Memory B cell (primary cell): ENCODE measurements around the gene FAM240B.

Source experiments
- ATAC-seq: fragments of 150-1000 bp; cut with Tn5 transposase; 2 replicates; pipeline ENCODE4 v1.10.0; 2021; ENCODE audit warnings: low read depth, mild to moderate bottlenecking, moderate library complexity
- DNase-seq, 2 donors: peaks; one replicate each; pipeline ENCODE4 v3.0.0; 2022; ENCODE audit warnings: low spot score in 2 of 2
- H3K27ac Mint-ChIP-seq: one replicate; pipeline ENCODE4 v1.8.0; 2022; ENCODE audit warnings: mild to moderate bottlenecking, moderate library complexity, mixed read lengths
- H3K27me3 Mint-ChIP-seq: one replicate; pipeline ENCODE4 v1.8.0; 2022; ENCODE audit warnings: mixed read lengths
- H3K36me3 Mint-ChIP-seq: one replicate; pipeline ENCODE4 v1.8.0; 2022; ENCODE audit warnings: mild to moderate bottlenecking, mixed read lengths
- H3K4me1 Mint-ChIP-seq: one replicate; pipeline ENCODE4 v1.8.0; 2022; ENCODE audit warnings: mixed read lengths
- H3K4me3 Mint-ChIP-seq: one replicate; pipeline ENCODE4 v1.8.0; 2022; ENCODE audit warnings: mild to moderate bottlenecking, moderate library complexity, mixed read lengths
- H3K9me3 Mint-ChIP-seq: one replicate; pipeline ENCODE4 v1.8.0; 2022; ENCODE audit warnings: mixed read lengths

FAM240B gene

DNA sequence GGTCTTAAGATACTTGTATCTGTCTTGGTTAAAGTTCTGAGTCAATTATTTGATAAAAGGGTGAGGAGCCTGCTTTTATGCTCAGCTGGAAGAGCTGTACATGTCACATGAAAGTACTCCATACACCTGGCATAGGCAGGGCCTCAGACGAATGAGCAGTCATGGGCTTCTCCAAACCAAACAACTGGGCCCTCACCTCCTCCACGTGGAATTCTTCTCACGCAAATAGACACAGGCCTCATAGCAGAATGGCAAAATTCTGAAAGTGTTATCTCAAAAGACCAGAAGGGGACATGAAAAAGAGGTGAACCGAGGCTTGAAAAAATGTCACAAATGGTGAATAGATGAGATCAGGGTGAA lies 48.6 kb downstream of the FAM240B start:
- ATAC-seq, result no peak
- no peaks in the 10 kb centered on the region for H3K4me1 Mint-ChIP-seq

DNA sequence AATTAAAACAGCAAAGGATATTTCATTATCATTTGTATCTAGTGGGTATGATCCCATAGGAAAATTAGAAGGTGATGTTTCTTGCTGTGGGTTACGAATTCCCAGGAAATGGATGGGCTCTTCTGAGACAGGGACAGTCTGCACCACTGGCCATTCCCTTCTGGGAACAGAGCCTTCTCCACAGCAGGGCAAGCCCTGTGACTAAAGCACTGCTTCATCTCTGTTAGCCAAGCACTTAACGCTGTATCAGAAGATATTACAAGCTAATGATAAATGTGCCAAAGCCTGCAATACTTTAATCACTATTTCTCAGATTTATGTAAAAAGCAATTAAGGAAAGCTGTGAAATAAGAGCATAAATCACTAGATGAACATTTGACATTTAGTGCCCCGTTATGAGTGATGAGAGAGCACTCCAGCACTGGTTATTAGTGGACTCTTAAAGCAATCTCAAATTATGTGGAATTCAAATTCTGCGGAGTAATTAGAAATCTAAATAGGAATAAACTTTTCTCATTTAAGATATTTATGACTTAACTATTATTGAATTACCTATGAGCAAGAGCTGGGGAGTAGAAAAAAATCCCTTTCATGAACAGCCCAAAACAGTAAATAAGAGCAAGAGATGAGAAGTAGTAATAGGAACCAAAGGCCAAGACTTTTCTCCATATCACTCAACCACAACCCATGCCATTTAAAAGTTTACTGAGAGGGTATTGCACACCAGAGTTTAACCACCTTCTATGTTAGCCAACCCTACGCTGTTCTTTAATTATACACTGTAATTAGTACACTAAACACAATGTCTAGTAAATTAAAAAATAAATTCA lies 49.2 kb downstream of the FAM240B start:
- Mint-ChIP-seq H3K27ac (no peak overlapping the region), H3K4me1 (no peaks in the 10 kb centered on the region), H3K27me3 (peaks cover 8% of the 10 kb centered on the region), H3K4me3 (no peak overlapping the region), H3K9me3 (no peaks in the 10 kb centered on the region), H3K36me3 (no peaks in the 10 kb centered on the region)
- DNase-seq (no peak), ATAC-seq (no peak)

More for the DNA sequence above, 48.6 kb downstream of the FAM240B start:
- DNase-seq, result no peak
- no peaks in the 10 kb centered on the region for H3K9me3 Mint-ChIP-seq
- no peak overlapping the region for H3K4me3 Mint-ChIP-seq
- H3K27me3 Mint-ChIP-seq, result peaks cover 8% of the 10 kb centered on the region
- no peak overlapping the region for H3K27ac Mint-ChIP-seq
- H3K36me3 Mint-ChIP-seq, result no peaks in the 10 kb centered on the region

DNA sequence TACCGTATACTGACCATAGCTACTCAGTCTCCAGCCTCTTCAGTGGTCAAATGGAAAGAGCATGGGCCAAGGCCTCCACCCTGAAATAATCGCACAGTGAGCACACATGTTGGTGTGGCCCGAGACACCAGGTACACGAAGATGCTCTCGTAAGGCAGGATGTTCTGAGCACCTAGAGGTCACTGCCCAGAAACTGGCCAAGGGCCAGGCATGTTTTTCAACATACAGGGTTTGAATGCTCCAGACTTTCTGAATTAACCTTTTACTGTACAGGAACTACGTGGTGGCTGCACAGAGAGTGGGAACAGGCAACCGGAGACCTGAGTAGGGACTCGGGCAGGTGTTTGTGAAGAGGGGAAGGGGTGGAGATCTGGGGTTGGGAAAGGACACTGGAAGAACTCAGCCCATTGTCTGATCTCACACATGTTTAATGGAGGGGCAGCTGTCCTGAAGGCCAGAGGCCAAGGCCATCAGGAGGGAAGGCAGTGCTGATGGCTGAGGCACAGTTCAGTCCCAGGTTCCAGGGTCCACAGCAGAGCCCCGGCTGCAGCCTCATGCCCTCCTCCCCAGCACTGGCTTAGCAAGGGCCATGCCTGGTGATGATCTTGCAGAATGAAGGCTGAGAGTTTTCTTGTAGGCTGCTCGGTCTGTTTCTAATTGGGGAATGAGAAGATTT lies 51.0 kb downstream of the FAM240B start:
- Mint-ChIP-seq H3K4me3 (no peak overlapping the region), H3K27ac (no peak overlapping the region), H3K9me3 (peaks cover 2% of the 10 kb centered on the region), H3K4me1 (no peaks in the 10 kb centered on the region), H3K36me3 (no peaks in the 10 kb centered on the region), H3K27me3 (peaks cover 3% of the 10 kb centered on the region)
- ATAC-seq (no peak), DNase-seq (no peak)

DNA sequence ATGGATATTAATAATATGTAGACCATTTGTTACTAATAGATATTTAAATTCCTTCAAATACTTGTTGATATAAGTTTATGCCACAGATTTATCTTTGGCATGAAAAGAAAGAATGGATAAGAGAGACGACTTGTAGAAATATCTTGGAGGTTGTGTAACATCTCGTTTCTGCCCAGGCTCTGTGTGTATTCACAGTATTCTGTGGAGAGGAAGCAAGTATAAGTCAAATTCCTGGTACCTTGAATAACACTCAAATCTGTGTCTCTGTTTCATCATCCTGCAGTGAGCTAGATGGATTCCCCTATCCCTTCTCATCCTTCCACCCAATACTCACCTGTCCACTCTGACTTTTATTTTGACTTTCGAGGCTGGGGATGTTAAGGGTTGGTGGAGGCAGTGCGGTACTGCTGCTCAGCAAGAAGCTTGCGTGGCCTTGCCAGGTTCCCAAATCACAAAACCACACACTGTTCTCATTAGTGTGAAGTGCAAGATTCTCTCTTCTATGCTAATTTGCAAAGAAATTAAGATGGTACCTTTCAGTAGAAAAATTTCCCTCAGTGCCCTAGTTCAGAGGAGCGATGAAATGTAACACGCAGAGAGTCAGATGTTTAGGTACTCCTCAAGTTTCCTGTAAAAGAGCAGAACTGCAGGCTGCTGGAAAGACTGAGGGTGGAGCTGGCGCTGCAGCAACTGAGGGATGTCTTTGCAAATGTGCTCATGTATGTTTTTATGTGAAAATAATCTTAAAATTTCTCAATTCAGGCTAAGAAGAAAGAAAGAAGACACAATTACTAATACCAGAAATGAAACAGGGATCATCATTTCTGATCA lies 57.0 kb downstream of the FAM240B start:
- Mint-ChIP-seq H3K27ac (no peak overlapping the region), H3K4me3 (no peak overlapping the region), H3K36me3 (no peaks in the 10 kb centered on the region), H3K27me3 (peaks cover 11% of the 10 kb centered on the region), H3K4me1 (no peaks in the 10 kb centered on the region), H3K9me3 (peaks cover 2% of the 10 kb centered on the region)
- ATAC-seq (no peak), DNase-seq (no peak)

DNA sequence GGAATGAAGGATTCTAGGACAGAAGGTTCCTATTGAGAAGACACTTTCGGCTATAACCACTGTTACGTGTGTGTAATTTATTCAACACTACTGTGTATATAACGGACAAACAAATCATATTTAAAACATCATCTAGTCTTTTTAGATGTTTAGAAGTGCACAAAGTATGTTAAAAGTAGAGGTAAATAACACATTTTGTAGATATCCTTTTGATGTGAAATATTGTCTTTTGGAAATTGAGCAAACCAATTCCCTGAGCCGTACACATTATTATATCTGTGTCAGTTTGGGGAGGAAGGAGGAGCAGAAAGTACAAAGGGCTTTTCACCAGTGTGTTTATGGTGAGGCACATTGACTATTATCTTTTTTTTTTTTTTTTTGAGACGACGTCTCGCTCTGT lies 60.4 kb downstream of the FAM240B start:
- DNase-seq (no peak), ATAC-seq (no peak)
- H3K4me3 Mint-ChIP-seq, result no peak overlapping the region
- H3K4me1 Mint-ChIP-seq, result no peaks in the 10 kb centered on the region
- H3K36me3 Mint-ChIP-seq, result no peaks in the 10 kb centered on the region
- peaks cover under 1% of the 10 kb centered on the region for H3K9me3 Mint-ChIP-seq
- no peak overlapping the region for H3K27ac Mint-ChIP-seq
- H3K27me3 Mint-ChIP-seq, result peaks cover 9% of the 10 kb centered on the region

DNA sequence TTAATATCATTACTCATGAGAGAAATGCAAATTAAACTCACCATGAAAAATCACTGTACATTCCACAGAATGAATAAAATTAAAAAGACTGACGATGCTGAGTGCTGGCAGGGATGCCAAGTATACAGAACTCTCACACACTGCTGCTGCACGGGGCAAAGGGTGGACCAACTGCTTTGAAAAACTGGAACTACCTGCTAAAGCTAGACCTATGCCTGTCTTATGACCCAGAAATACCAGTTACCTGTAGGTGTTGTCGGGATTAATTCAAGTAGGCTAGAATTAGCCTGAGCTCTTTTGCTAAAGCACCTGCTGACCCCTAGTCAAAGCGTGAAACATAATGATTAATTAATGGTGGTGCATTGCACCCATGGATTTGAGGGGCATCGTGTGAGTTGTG lies 63.0 kb downstream of the FAM240B start:
- peaks cover 7% of the 10 kb centered on the region for H3K27me3 Mint-ChIP-seq

DNA sequence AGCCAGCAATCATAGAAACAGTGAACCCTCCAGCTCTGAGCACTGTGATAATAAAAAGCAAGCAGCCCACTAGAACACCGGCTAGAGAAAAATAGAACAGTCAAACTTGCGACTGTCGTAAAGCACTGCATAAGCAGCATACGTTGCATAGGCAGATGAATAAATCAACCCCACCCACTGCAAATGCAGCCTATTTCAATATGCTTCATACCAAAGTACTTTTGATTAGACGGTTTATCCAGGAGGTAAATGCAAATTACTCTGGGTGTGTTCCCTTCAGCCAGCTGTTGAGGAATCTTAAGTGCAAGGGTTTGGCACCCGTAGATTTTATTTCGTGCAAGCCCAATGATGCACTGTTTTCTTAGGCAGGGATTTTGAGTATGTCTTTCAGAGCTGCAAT lies 67.4 kb downstream of the FAM240B start:
- H3K27me3 Mint-ChIP-seq, result peaks cover 3% of the 10 kb centered on the region
- no peaks in the 10 kb centered on the region for H3K9me3 Mint-ChIP-seq
- DNase-seq (no peak), ATAC-seq (no peak)
- no peaks in the 10 kb centered on the region for H3K36me3 Mint-ChIP-seq
- no peak overlapping the region for H3K27ac Mint-ChIP-seq
- peaks cover 5% of the 10 kb centered on the region for H3K4me1 Mint-ChIP-seq
- no peak overlapping the region for H3K4me3 Mint-ChIP-seq

More for the DNA sequence above, 63.0 kb downstream of the FAM240B start:
- ATAC-seq (no peak), DNase-seq (no peak)
- Mint-ChIP-seq H3K4me1 (peaks cover 2% of the 10 kb centered on the region), H3K4me3 (no peak overlapping the region), H3K9me3 (no peaks in the 10 kb centered on the region), H3K27ac (no peak overlapping the region), H3K36me3 (no peaks in the 10 kb centered on the region)

DNA sequence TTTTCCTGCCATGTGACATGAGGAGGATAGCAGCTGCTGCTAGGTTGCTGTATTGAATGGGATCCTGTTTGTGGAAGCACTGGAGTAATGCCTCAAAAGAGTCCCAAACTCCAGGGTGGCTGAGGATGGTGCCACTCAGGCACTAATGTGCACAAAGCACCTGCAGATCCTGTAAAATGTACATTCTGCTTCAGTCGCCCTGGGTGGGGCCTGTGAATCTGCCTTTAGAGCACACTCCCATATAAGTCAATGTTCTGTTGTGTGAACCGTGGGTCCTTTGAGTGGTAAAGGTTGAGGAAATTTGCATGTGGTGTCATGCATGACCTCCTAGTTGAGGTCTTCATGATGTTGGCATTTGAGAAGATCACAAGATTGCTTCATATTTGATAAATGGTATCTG lies 67.9 kb downstream of the FAM240B start:
- H3K4me1 Mint-ChIP-seq, result peaks cover 5% of the 10 kb centered on the region
- no peaks in the 10 kb centered on the region for H3K9me3 Mint-ChIP-seq
- no peaks in the 10 kb centered on the region for H3K36me3 Mint-ChIP-seq
- ATAC-seq (no peak), DNase-seq (no peak)
- H3K27ac Mint-ChIP-seq, result no peak overlapping the region
- H3K4me3 Mint-ChIP-seq, result no peak overlapping the region
- H3K27me3 Mint-ChIP-seq, result peaks cover 3% of the 10 kb centered on the region

DNA sequence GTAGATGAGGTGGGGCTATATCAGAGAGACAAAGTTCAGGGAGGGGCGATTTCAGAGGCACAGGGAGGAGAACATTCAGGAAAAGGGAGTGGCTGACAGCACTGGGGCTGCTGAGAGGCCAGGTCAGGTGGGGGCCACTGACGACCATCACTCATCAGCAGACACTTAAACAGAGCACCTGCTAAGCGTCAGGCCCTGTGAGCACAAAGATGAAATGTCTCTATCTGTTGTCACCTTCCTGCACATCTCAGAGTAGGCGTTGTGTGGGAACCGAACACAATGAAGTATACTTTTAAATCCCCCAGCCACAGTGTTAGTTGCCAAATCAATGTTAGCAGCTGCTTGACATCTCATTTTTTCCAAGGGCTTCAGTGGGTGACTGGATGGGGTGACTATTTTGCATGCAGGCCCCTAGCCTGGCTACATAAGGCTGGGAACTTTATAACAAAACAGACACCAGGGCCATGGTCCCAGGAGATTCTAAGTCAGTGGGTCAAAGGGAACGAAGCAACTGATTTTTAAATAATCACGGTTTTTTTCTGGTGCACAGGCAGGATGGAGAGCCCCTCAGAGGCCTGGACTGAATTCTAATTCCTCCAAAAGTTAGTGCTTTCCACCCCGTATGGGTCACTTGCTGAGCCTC lies 68.4 kb downstream of the FAM240B start:
- Mint-ChIP-seq H3K36me3 (no peaks in the 10 kb centered on the region), H3K27ac (no peak overlapping the region), H3K4me3 (no peak overlapping the region), H3K4me1 (peaks cover 5% of the 10 kb centered on the region), H3K27me3 (peaks cover 3% of the 10 kb centered on the region), H3K9me3 (no peaks in the 10 kb centered on the region)
- ATAC-seq (no peak), DNase-seq (no peak)

DNA sequence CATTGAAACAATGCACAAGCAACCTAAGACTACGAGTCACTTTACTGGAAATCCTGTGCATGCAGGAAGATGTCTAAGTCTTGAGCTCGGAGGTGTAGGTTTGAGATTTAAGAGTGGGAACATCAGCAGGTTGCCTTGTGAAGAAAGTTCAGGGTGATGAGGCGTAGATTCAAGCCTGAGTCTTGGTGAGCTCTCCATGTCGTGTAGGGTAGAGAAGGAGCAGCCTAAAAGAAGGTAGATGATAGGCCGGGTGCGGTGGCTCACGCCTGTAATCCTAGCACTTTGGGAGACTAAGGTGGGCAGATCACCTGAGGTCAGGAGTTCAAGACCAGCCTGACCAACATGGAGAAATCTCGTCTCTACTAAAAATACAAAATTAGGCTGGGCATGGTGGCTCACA lies 69.4 kb downstream of the FAM240B start:
- peaks cover 3% of the 10 kb centered on the region for H3K27me3 Mint-ChIP-seq
- no peaks in the 10 kb centered on the region for H3K9me3 Mint-ChIP-seq
- H3K4me1 Mint-ChIP-seq, result peaks cover 5% of the 10 kb centered on the region
- no peak overlapping the region for H3K27ac Mint-ChIP-seq
- H3K36me3 Mint-ChIP-seq, result no peaks in the 10 kb centered on the region
- ATAC-seq (no peak), DNase-seq (no peak)
- no peak overlapping the region for H3K4me3 Mint-ChIP-seq

DNA sequence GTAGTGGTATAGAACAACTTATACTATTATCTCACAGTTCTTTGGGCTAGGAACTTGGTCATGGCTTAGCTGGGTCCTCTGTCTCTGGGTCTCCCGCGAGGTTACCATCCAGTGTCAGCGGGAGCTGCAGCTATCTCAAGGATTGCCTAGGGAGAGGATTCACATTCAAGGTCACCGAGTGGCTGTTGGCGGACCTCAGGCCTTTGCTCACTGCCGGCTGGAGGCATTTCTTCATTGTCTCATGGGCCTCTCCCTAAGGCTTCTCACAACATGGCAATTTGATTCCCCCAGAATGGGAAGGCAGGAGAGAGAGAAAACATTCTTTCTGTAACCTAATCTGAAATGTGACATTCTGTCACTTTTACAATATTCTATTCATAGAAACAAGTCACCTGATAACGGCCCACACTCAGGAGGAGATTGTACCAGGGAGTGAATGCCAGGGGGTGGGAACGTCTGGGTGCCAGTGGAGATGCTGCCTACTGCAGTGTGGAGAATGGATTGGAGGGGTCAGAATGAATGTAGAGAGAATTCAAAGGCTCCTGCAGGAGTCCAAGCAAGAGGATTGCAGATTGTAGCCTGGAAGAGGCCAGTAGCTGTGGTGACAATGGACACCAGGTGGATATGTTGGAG lies 70.1 kb downstream of the FAM240B start:
- ATAC-seq, result no peak
- Mint-ChIP-seq H3K27me3 (peaks cover 3% of the 10 kb centered on the region), H3K9me3 (no peaks in the 10 kb centered on the region), H3K27ac (no peak overlapping the region), H3K4me1 (peaks cover 5% of the 10 kb centered on the region), H3K4me3 (no peak overlapping the region), H3K36me3 (no peaks in the 10 kb centered on the region)
- no peak for DNase-seq

DNA sequence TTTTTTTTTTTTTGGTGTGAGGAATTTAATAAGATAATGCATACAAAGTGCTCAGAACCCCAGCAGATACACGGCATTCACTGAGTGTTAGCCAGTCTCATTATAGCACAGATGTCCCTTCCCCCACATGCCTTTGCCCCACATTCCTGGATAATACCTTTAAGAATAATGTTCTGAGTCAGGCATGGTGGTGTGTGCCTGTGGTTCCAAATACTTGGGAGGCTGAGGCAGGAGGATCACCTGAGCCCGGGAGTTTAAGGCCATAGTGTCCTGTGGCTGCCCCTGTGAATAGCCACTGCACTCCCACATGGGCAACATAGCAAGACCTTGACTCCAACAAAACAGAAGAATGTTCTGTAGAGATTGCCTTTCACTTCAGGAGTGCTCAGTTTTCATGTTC lies 75.3 kb downstream of the FAM240B start:
- Mint-ChIP-seq H3K27me3 (peaks cover 4% of the 10 kb centered on the region), H3K4me3 (no peak overlapping the region), H3K9me3 (no peaks in the 10 kb centered on the region), H3K27ac (no peak overlapping the region), H3K36me3 (no peaks in the 10 kb centered on the region), H3K4me1 (no peaks in the 10 kb centered on the region)
- ATAC-seq (no peak), DNase-seq (no peak)
